Trophoblast cell (in vitro differentiated cells and primary cell): Measurements from ENCODE around the gene GH1.
"Not testable (repeated sequence)": the region's sequence is repeated elsewhere in the genome, so short reads cannot be mapped to it uniquely, and the experiment has no call there.

ENCODE experiments used
- DNase-seq, 2 donors: peaks; one replicate each; pipeline ENCODE4 v3.0.0-alpha.2; 2016
- H2AFZ ChIP-seq: 2 replicates; pipeline ENCODE4 v1.6.1; 2013; ENCODE audit warnings: low read length, moderate library complexity, mild to moderate bottlenecking; ENCODE audit not compliant: insufficient read depth, poor library complexity
- H2AK5ac ChIP-seq: 2 replicates; pipeline ENCODE4 v1.6.1; 2013; ENCODE audit warnings: mild to moderate bottlenecking, low read length
- H2BK120ac ChIP-seq: 2 replicates; pipeline ENCODE4 v1.6.1; 2013; ENCODE audit warnings: low read length, mild to moderate bottlenecking, moderate library complexity; ENCODE audit not compliant: insufficient read depth, poor library complexity
- H2BK12ac ChIP-seq: 2 replicates; pipeline ENCODE4 v1.6.1; 2013; ENCODE audit warnings: mild to moderate bottlenecking, low read length, moderate library complexity
- H2BK5ac ChIP-seq: 2 replicates; pipeline ENCODE4 v1.6.1; 2013; ENCODE audit warnings: low read length, low read depth, moderate library complexity, mild to moderate bottlenecking; ENCODE audit not compliant: poor library complexity
- H3K14ac ChIP-seq: 2 replicates; pipeline ENCODE4 v1.6.1; 2013; ENCODE audit warnings: mild to moderate bottlenecking, low read length
- H3K18ac ChIP-seq: 2 replicates; pipeline ENCODE4 v1.6.1; 2013; ENCODE audit warnings: mild to moderate bottlenecking, low read length
- H3K23ac ChIP-seq: 2 replicates; pipeline ENCODE4 v1.6.1; 2013; ENCODE audit warnings: low read length
- H3K27ac ChIP-seq: 2 replicates; pipeline ENCODE4 v1.5.1; 2013; ENCODE audit warnings: low read depth, mild to moderate bottlenecking, inconsistent platforms, low read length, moderate library complexity
- H3K27me3 ChIP-seq: 2 replicates; pipeline ENCODE4 v1.6.1; 2013; ENCODE audit warnings: inconsistent platforms, mild to moderate bottlenecking, low read length, moderate library complexity; ENCODE audit not compliant: insufficient read depth
- H3K36me3 ChIP-seq, 2 experiments: 1 replicate in 1 of 2; 2 replicates in 1 of 2; pipeline ENCODE4 v1.6.1; 2013; ENCODE audit warnings: low read length in 2 of 2, mild to moderate bottlenecking in 2 of 2, moderate library complexity in 1 of 2; ENCODE audit not compliant: insufficient read depth in 2 of 2, control insufficient read depth in 1 of 2
- H3K4ac ChIP-seq: 2 replicates; pipeline ENCODE4 v1.6.1; 2013; ENCODE audit warnings: low read depth, mild to moderate bottlenecking, low read length, moderate library complexity
- H3K4me1 ChIP-seq, 2 experiments: 1 replicate in 1 of 2; 2 replicates in 1 of 2; pipeline ENCODE4 v1.6.1; 2013; ENCODE audit warnings: low read length in 2 of 2, mild to moderate bottlenecking in 2 of 2, moderate library complexity in 1 of 2; ENCODE audit not compliant: insufficient read depth in 2 of 2, control insufficient read depth in 1 of 2
- H3K4me2 ChIP-seq: 2 replicates; pipeline ENCODE4 v1.6.1; 2013; ENCODE audit warnings: inconsistent platforms, mild to moderate bottlenecking, low read length, moderate library complexity
- H3K4me3 ChIP-seq: 2 replicates; pipeline ENCODE4 v1.5.1; 2013; ENCODE audit warnings: mild to moderate bottlenecking, low read depth, low read length, inconsistent platforms
- H3K79me1 ChIP-seq: one replicate; pipeline ENCODE4 v1.6.1; 2013; ENCODE audit warnings: low read length
- H3K79me2 ChIP-seq: 2 replicates; pipeline ENCODE4 v1.6.1; 2013; ENCODE audit warnings: low read length, mild to moderate bottlenecking; ENCODE audit not compliant: control insufficient read depth, insufficient read depth, poor library complexity
- H3K9ac ChIP-seq: 2 replicates; pipeline ENCODE4 v1.6.1; 2013; ENCODE audit warnings: mild to moderate bottlenecking, low read length
- H3K9me3 ChIP-seq: 2 replicates; pipeline ENCODE4 v1.6.1; 2013; ENCODE audit warnings: low read depth, mild to moderate bottlenecking, control low read depth, inconsistent platforms, low read length; ENCODE audit not compliant: insufficient read depth
- H4K12ac ChIP-seq: 2 replicates; pipeline ENCODE4 v1.6.1; 2013; ENCODE audit warnings: low read depth, mild to moderate bottlenecking, low read length, moderate library complexity
- H4K8ac ChIP-seq: 2 replicates; pipeline ENCODE4 v1.6.1; 2013; ENCODE audit warnings: low read depth, mild to moderate bottlenecking, low read length, moderate library complexity
- H4K91ac ChIP-seq: one replicate; pipeline ENCODE4 v1.6.1; 2013; ENCODE audit warnings: low read depth, mild to moderate bottlenecking, low read length, moderate library complexity
- WGBS: extraction: QIAGEN DNeasy Blood & Tissue Kit; methylation state at CpG from one replicate; pipeline ENCODE4 v1.1.7; 2013; ENCODE audit warnings: missing lambda C conversion rate; ENCODE audit not compliant: insufficient read length, insufficient coverage; ENCODE audit errors: extremely low coverage; 5-methylcytosine and 5-hydroxymethylcytosine counted together

Gene GH1

DNA sequence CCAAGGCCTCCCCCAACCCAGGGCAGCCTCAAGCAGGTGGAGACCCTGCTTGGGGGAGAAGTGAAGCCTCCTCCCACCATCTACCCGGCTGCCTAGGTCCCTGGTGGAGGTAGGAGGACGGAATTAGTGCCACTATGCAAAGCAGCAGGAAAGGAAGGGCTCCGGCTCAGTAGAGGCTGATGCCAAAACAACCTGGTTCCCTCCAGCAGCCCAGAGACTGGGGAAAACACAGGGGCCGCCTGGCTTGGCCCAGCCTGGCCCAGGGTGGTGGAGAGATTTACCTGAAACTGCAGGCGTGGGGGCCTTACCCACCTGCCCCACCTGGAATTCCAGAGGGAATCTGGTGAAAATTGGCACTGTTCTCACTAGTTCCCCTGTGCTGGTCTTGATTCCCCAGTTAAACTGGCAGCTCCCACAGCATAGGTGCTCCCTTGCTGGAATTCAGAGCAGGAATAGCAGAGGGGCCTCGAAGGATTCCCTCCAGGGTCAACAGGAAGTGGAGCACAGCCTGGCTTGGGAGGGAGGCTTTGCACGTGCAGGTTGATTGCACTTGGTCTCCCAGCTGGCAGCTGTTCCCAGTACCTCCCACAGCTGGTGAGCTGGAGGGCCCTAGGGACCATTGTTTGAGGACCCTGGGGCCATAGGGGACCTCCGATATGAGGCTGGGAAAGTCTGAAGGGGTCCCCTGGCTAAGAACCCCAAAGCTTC is 9.0 kb upstream of the GH1 start:
- no peak overlapping the region for H4K91ac ChIP-seq
- H3K23ac ChIP-seq = no peak overlapping the region
- H3K9ac ChIP-seq = no peak overlapping the region
- H3K4me1 ChIP-seq = no peaks in the 10 kb centered on the region
- no peak overlapping the region for H2BK5ac ChIP-seq
- H3K36me3 ChIP-seq = no peaks in the 10 kb centered on the region
- no peak overlapping the region for H2BK12ac ChIP-seq
- H3K79me1 ChIP-seq = no peaks in the 10 kb centered on the region
- DNase-seq = no peak
- H2BK120ac ChIP-seq = no peak overlapping the region
- no peak overlapping the region for H3K4me2 ChIP-seq
- no peak overlapping the region for H4K12ac ChIP-seq
- H3K27me3 ChIP-seq = no peaks in the 10 kb centered on the region
- no peak overlapping the region for H3K4me3 ChIP-seq
- H2AK5ac ChIP-seq = no peak overlapping the region
- H3K18ac ChIP-seq = no peak overlapping the region
- no peak overlapping the region for H3K4ac ChIP-seq
- H3K79me2 ChIP-seq = no peaks in the 10 kb centered on the region
- no peak overlapping the region for H3K14ac ChIP-seq
- H3K27ac ChIP-seq = no peak overlapping the region
- H3K9me3 ChIP-seq = peaks cover 2% of the 10 kb centered on the region
- H2AFZ ChIP-seq = no peak overlapping the region
- H4K8ac ChIP-seq = no peak overlapping the region
- WGBS = no CpG with 5 or more reads among the region's 8 CpGs

GRCh38 chr17:63926164-63926563 is 7.5 kb upstream of the GH1 start:
- Histone ChIP-seq H3K27me3 (no peaks in the 10 kb centered on the region), H3K9ac (no peak overlapping the region), H2AFZ (no peak overlapping the region), H3K79me2 (no peaks in the 10 kb centered on the region), H2BK12ac (no peak overlapping the region), H3K27ac (no peak overlapping the region), H2AK5ac (no peak overlapping the region), H3K4me2 (no peak overlapping the region), H3K9me3 (peaks cover 2% of the 10 kb centered on the region), H3K4me1 (no peaks in the 10 kb centered on the region), H2BK5ac (no peak overlapping the region), H3K79me1 (no peaks in the 10 kb centered on the region), H3K36me3 (no peaks in the 10 kb centered on the region), H4K8ac (no peak overlapping the region), H3K4ac (no peak overlapping the region), H4K12ac (no peak overlapping the region), H3K18ac (no peak overlapping the region), H4K91ac (no peak overlapping the region), H3K4me3 (no peak overlapping the region), H2BK120ac (no peak overlapping the region), H3K23ac (no peak overlapping the region), H3K14ac (no peak overlapping the region)
- no peak for DNase-seq
- WGBS = no CpG with 5 or more reads among the region's 2 CpGs

GRCh38 chr17:63925615-63926014 is 7.0 kb upstream of the GH1 start:
- Histone ChIP-seq H2BK120ac (no peak overlapping the region), H2AFZ (no peak overlapping the region), H3K27ac (no peak overlapping the region), H3K9me3 (peaks cover 2% of the 10 kb centered on the region), H3K9ac (no peak overlapping the region), H3K36me3 (no peaks in the 10 kb centered on the region), H2BK5ac (no peak overlapping the region), H3K14ac (no peak overlapping the region), H3K4ac (no peak overlapping the region), H3K79me1 (no peaks in the 10 kb centered on the region), H3K79me2 (no peaks in the 10 kb centered on the region), H3K4me1 (no peaks in the 10 kb centered on the region), H3K4me2 (no peak overlapping the region), H3K23ac (no peak overlapping the region), H2AK5ac (no peak overlapping the region), H4K91ac (no peak overlapping the region), H3K4me3 (no peak overlapping the region), H3K18ac (no peak overlapping the region), H4K12ac (no peak overlapping the region), H3K27me3 (no peaks in the 10 kb centered on the region), H4K8ac (no peak overlapping the region), H2BK12ac (no peak overlapping the region)
- DNase-seq = no peak
- no CpG with 5 or more reads among the region's 5 CpGs for WGBS

- not testable (repeated sequence) for H3K79me1 ChIP-seq, H3K4ac ChIP-seq, H3K27ac ChIP-seq, H2BK5ac ChIP-seq, H4K8ac ChIP-seq, DNase-seq, H3K79me2 ChIP-seq, H4K12ac ChIP-seq, H2BK12ac ChIP-seq, H2AFZ ChIP-seq, H3K14ac ChIP-seq, H3K4me3 ChIP-seq, H4K91ac ChIP-seq, H3K36me3 ChIP-seq, H3K9me3 ChIP-seq, H3K18ac ChIP-seq, H3K4me1 ChIP-seq, H2BK120ac ChIP-seq, H3K27me3 ChIP-seq, H3K23ac ChIP-seq, H2AK5ac ChIP-seq, H3K9ac ChIP-seq, H3K4me2 ChIP-seq
- no CpG with 5 or more reads among the region's 9 CpGs for WGBS
Observed at GRCh38 chr17:63922402-63922801, 3.8 kb upstream of the GH1 start.
